ENCODE data around the gene AGBL4. TPM values are rescaled to one million over a fixed set of nuclear protein-coding genes. Genes with fewer than 3 reads are reported as not detected.
"Not testable (repeated sequence)": the region's sequence is repeated elsewhere in the genome, so short reads cannot be mapped to it uniquely, and the experiment has no call there.

The AGBL4 gene
- total RNA-seq, result not detected in 2 replicates

GRCh38 chr1:50023292-50024159 lies at the start of gene AGBL4:
Gene AGBL4 (minus strand): TSS chr1:50023954.
- intact Hi-C loops (cut with micrococcal nuclease), result no loop called here

GRCh38 chr1:50066806-50067205 lies 43.1 kb upstream of the AGBL4 start:
- intact Hi-C loops (cut with micrococcal nuclease), result no loop called here

GRCh38 chr1:50060279-50060678 lies 36.5 kb upstream of the AGBL4 start:
- intact Hi-C loops (cut with micrococcal nuclease), result no loop called here

GRCh38 chr1:50048791-50049190 lies 25.0 kb upstream of the AGBL4 start:
- intact Hi-C loops (cut with micrococcal nuclease), result no loop called here

GRCh38 chr1:50047916-50048694 lies 24.4 kb upstream of the AGBL4 start:
- intact Hi-C loops (cut with micrococcal nuclease), result no loop called here

DNA sequence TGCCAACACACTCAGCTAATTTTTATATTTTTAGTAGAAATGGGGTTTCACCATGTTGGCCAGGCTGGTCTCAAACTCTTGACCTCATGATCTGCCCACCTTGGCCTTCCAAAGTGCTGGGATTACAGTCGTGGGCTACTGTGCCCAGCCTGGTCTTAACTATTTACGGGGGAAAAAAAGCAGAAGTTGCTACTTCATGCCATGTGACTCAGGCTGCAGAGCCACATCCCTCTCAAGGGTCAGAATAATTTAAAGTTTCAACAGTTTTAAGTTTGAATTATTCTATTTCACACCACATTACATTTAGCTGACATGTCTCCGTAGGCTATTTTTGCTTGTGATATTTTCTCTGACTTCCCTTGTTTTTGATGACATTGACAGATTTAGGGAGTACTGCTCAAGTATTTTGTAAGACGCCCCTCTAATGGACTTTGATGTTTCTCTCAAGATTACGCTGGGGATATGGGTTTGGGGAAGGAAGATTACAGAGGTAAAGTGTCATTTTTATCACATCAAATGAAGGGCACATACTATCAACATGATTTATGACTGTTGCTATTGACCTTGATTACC lies 14.6 kb upstream of the AGBL4 start:
- intact Hi-C loops (cut with micrococcal nuclease), result no loop called here

GRCh38 chr1:50027794-50028193 lies 4.0 kb upstream of the AGBL4 start:
- intact Hi-C loops (cut with micrococcal nuclease), result no loop called here

GRCh38 chr1:49995734-49996133 lies 28.0 kb downstream of the AGBL4 start:
- intact Hi-C loops (cut with micrococcal nuclease), result no loop called here

DNA sequence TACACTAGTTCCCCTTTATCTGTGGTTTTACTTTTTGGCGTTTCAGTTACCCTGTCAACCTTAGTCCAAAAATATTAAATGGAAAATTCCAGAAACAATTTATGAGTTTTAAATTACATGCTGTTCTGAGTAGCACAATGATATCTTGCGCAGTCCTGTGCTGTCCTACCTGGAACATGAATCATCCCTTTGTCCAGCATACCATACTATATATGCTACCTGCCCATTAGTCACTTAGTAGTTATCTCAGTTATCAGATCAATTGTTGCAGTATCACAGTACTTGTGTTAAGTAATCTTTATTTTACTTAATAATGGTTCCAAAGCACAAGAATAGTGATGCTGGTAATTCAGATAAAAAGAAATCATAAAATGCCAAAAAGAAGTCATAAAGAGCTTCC lies 52.7 kb downstream of the AGBL4 start:
- intact Hi-C loops (cut with micrococcal nuclease), result no loop called here

DNA sequence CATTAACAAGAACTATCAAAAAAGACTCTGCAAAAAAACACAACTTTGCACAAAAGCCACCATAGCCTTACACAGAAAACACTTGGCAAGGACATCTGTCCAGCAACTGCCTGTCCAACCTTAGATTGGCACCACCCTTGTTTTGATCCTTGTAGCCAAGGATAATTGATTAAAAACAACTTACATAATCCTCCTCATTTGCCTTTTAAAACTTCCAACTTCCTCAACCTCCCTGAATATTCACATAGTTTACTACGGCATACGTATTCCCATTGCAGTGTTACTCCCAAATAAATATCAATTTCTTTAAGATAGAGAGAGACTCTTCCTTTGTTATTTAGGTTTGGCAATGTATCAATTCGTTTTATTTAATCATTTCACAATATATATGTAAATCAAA lies 72.4 kb downstream of the AGBL4 start:
- intact Hi-C loops (cut with micrococcal nuclease), result no loop called here

DNA sequence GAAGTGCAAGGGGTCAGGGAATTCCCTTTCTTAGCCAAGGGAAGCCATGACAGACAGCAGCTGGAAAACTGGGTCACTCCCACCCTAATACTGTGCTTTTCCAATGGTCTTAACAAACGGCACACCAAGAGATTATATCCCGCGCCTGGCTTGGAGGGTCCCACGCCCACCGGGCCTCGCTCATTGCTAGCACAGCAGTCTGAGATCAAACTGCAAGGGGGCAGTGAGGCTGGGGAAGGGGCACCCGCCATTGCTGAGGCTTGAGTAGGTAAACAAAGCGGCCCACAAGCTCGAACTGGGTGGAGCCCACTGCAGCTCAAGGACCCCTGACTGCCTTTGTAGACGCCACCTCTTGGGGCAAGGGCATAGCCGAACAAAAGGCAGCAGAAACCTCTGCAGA lies 108.5 kb downstream of the AGBL4 start:
- intact Hi-C loops (cut with micrococcal nuclease), result not testable (repeated sequence)

GRCh38 chr1:49906365-49906764 lies 117.4 kb downstream of the AGBL4 start:
- intact Hi-C loops (cut with micrococcal nuclease), result no loop called here

GRCh38 chr1:49864581-49864980 lies 159.2 kb downstream of the AGBL4 start:
- intact Hi-C loops (cut with micrococcal nuclease), result no loop called here

- intact Hi-C loops (cut with micrococcal nuclease), result no loop called here
These were observed 169.0 kb downstream of the AGBL4 start for GRCh38 chr1:49854741-49855140.

- intact Hi-C loops (cut with micrococcal nuclease), result no loop called here
These were observed 181.2 kb downstream of the AGBL4 start for GRCh38 chr1:49842596-49842995.

DNA sequence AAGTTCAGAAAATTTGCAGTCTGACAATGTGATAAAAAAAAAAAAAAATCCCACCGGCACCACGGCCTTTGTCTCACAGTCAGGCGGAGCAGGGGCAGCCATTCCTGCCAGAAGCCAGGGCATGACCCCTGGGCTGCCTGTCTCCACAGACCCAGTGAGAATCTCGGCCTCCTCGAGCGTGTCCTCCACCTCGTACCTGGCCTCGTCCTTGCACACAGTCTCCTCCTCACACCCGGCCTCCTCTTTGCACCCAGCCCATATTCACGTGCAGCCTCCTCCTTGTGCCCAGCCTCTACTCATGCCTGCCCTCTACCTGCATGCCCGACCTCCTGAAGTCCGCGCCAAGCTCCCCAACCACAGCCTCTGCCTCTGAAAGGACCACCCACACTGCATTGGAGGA lies 182.0 kb downstream of the AGBL4 start:
- intact Hi-C loops (cut with micrococcal nuclease), result no loop called here

- intact Hi-C loops (cut with micrococcal nuclease), result no loop called here
These were observed 199.5 kb downstream of the AGBL4 start for GRCh38 chr1:49824261-49824660.

GRCh38 chr1:49817681-49818080 lies 206.1 kb downstream of the AGBL4 start:
- intact Hi-C loops (cut with micrococcal nuclease), result no loop called here

GRCh38 chr1:49787013-49787412 lies 236.7 kb downstream of the AGBL4 start:
- intact Hi-C loops (cut with micrococcal nuclease), result not testable (repeated sequence)

DNA sequence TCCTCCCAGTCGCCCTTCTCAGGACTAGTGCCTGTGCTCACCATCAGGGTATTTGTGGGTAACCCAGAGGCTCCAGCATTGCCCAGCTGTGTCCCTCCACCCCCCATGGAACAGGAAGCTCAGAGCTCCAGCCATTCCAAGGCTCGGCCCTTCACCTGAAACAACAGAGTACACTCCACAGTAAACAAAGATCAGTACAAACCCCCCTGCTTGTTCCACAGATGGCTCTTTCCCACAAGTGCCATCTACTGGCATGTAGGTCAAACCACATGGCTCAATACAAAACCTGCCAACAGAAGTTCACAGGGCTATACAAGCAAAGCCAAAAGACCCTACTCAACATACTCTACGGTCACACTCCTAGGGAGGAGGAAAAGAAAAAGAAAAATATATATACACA lies 258.7 kb downstream of the AGBL4 start:
- intact Hi-C loops (cut with micrococcal nuclease), result no loop called here

- intact Hi-C loops (cut with micrococcal nuclease), result not testable (repeated sequence)
These were observed 285.6 kb downstream of the AGBL4 start for GRCh38 chr1:49738118-49738517.

DNA sequence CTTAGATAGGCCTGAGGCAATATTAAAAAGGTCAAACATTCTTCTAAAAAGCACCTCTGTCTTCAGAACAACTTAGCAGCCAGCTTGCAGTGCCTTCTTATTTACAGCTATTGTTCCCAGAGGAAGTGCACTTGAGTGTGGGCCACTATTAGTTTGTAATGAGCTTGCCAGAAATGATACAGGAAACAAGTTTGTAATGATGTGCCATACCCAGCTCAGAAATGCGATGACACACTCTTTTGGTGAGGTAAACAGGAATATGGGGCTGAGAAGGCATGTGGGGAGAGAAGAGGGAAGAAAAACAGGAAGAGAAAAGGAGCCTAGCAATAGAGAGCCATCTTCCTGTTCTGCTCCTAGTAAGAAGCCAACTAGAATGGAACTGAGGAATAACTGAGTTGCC lies 295.4 kb downstream of the AGBL4 start:
- intact Hi-C loops (cut with micrococcal nuclease), result no loop called here
